ENCODE measurements around the gene KLHL2.
"Not testable (repeated sequence)": the region's sequence is repeated elsewhere in the genome, so short reads cannot be mapped to it uniquely, and the experiment has no call there.

Gene KLHL2

DNA sequence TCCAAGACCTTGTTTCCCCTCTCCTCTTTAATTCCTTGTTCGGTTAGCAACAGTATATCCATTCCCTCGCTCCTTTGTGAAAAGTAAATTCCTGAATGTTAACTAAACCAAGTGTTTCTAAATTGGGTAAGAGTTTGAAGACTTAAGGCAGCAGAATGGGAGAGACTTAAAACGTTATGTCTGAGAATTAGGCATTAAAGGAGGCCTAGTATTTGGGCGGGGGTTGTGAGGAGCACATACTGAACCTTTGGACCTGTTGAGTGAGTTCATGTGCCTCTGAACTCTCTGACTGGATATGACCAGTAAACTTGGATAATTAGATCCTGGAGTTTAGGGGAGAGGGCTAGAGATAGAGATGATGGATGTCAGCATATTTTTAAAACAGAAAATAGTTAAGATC, 121.3 kb downstream of the KLHL2 start:
- no peak for DNase-seq (ENCODE audit: low read depth, low spot score)
- H3K27ac ChIP-seq = peak overlapping the region; percentile 68
- peaks cover 54% of the 10 kb centered on the region for H3K36me3 ChIP-seq (ENCODE audit: insufficient read depth, low read length)
- H3K9ac ChIP-seq (ENCODE audit: insufficient read length) = peak overlapping the region; percentile 84
- H3K4me3 ChIP-seq = peak overlapping the region; percentile 89
- TF ChIP-seq POLR2AphosphoS5 (IDR thresholded peaks at IDR 0.05; ENCODE audit: borderline replicate concordance, low read depth, low read length) (no peak), FOXP2 (optimal IDR thresholded peaks at IDR 0.05; ENCODE audit: control extremely low read depth, extremely low read length, insufficient read depth) (no peak), EZH2 (IDR thresholded peaks at IDR 0.05) (no peak)
- H3K9me3 ChIP-seq (ENCODE audit: low read depth, low read length) = 0 out of 2 replicates have a peak, but pooled peaks cover 4% of the 10 kb centered on the region

DNA sequence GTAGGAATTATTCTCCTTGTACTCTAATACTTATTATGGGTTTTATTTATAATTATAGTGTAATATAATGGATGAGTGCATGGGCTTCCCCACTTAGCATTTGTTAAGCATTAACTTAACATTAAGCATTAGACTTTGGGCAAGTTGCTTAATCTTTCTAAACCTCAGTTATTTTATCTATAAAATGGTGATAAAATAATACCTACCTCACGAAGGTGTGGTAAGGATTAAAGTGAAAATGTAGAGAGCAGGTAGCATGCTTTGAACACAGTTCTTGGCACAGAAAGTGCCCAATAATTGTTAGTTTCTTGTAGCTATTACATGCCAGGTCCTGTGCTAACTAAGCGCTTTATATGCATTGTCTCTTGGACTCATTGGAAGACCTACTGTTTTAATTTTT, 122.7 kb downstream of the KLHL2 start:
- DNase-seq (ENCODE audit: low read depth, low spot score) = no peak
- TF ChIP-seq POLR2AphosphoS5 (IDR thresholded peaks at IDR 0.05; ENCODE audit: borderline replicate concordance, low read depth, low read length) = no peak
- Histone ChIP-seq H3K27ac (no peak overlapping the region), H3K4me3 (peak overlapping the region; percentile 89), H3K9me3 (ENCODE audit: low read depth, low read length) (0 out of 2 replicates have a peak, but pooled peaks cover 4% of the 10 kb centered on the region), H3K9ac (ENCODE audit: insufficient read length) (peak overlapping the region; percentile 62), H3K36me3 (ENCODE audit: insufficient read depth, low read length) (peaks cover 62% of the 10 kb centered on the region)

DNA sequence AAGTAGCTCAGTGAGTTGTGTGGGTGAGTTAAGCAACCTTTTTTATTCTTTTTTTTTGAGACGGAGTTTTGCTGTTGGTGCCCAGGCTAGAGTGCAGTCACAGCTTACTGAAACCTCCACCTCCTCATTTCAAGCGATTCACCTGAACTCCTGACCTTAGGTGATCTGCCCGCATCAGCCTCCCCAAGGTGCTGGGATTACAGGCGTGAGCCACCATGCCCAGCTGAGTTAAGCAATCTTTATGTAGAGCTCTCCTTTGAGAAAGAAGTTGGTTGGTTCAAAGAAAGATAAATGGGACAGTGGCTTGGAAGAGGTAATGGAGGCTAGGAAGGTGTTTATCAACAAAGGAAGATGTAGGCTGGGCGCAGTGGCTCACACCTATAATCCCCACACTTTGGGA, 123.3 kb downstream of the KLHL2 start:
- Histone ChIP-seq H3K4me3 (peak overlapping the region; percentile 89), H3K36me3 (ENCODE audit: insufficient read depth, low read length) (peaks cover 68% of the 10 kb centered on the region), H3K9me3 (ENCODE audit: low read depth, low read length) (no peaks in the 10 kb centered on the region), H3K27ac (no peak overlapping the region), H3K9ac (ENCODE audit: insufficient read length) (peak overlapping the region; percentile 62)
- TF ChIP-seq FOXP2 (optimal IDR thresholded peaks at IDR 0.05; ENCODE audit: control extremely low read depth, extremely low read length, insufficient read depth) (no peak), EZH2 (IDR thresholded peaks at IDR 0.05) (no peak), POLR2AphosphoS5 (IDR thresholded peaks at IDR 0.05; ENCODE audit: borderline replicate concordance, low read depth, low read length) (no peak)
- no peak for DNase-seq (ENCODE audit: low read depth, low spot score)

DNA sequence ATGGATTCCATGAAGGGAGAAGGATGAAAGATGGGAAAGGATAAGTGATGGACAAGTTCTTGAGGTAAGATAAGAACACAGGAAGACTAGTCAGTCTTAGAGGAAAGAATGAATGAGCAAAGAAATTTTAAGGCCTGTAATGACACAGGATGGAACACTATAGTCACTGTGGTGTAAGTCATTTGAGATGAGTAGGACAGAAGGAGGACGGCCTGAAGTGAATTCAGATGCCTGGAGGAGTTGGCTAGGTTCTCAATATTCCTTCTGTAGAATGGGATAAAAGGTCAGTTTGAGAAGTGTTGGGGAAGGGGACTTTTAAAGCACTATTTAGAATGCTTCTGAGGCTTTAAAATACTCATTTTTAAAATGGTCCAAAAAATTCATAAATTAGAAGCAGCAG, 124.0 kb downstream of the KLHL2 start:
- H3K4me3 ChIP-seq = peak overlapping the region; percentile 89
- peak overlapping the region; percentile 62 for H3K9ac ChIP-seq (ENCODE audit: insufficient read length)
- H3K27ac ChIP-seq = no peak overlapping the region
- H3K9me3 ChIP-seq (ENCODE audit: low read depth, low read length) = no peaks in the 10 kb centered on the region
- peaks cover 75% of the 10 kb centered on the region for H3K36me3 ChIP-seq (ENCODE audit: insufficient read depth, low read length)
- TF ChIP-seq FOXP2 (optimal IDR thresholded peaks at IDR 0.05; ENCODE audit: control extremely low read depth, extremely low read length, insufficient read depth) = no peak
- no peak for TF ChIP-seq POLR2AphosphoS5 (IDR thresholded peaks at IDR 0.05; ENCODE audit: borderline replicate concordance, low read depth, low read length)
- no peak for TF ChIP-seq EZH2 (IDR thresholded peaks at IDR 0.05)
- DNase-seq (ENCODE audit: low read depth, low spot score) = no peak

DNA sequence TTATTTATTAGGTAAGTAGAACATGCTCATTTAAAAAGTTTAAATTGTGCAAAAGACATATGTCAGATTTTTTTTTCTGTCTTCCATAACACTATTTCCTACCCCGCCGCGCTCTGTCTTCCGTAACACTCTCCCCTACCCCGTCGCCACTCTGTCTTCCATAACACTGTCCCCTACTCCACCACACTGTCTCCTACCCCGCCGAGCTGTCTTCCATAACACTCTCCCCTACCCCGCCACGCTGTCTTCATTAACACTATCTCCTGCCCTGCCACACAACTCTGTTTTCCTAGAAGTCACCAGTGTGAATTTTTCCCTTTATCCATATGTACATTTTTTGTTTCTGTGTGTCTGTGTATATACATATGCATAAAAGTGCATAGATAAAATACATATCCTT, 124.5 kb downstream of the KLHL2 start:
- Histone ChIP-seq H3K36me3 (ENCODE audit: insufficient read depth, low read length) (peaks cover 80% of the 10 kb centered on the region), H3K9ac (ENCODE audit: insufficient read length) (peak overlapping the region; percentile 58), H3K27ac (no peak overlapping the region), H3K4me3 (peak overlapping the region; percentile 89), H3K9me3 (ENCODE audit: low read depth, low read length) (no peaks in the 10 kb centered on the region)
- TF ChIP-seq EZH2 (IDR thresholded peaks at IDR 0.05) (no peak), FOXP2 (optimal IDR thresholded peaks at IDR 0.05; ENCODE audit: control extremely low read depth, extremely low read length, insufficient read depth) (no peak), POLR2AphosphoS5 (IDR thresholded peaks at IDR 0.05; ENCODE audit: borderline replicate concordance, low read depth, low read length) (no peak)
- DNase-seq (ENCODE audit: low read depth, low spot score) = no peak

DNA sequence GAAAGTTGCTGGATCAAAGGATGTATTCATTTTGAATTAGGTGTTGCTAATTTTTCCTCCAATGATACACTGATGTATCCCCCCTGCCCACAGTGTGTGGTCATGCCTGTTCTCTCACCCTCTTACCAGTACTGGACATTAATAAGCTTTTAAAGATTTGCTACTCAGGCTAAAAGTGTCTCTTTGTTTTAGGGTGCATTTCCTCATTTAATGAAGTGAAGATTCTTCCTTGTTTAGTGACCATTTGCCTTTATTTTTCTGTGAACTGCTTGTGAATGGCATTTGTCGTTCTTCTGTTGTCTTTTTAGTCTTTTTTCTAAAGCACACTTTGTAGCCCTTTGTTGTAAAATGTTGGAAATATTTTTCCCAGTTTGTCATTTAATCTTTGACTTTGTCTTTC, 125.1 kb downstream of the KLHL2 start:
- TF ChIP-seq FOXP2 (optimal IDR thresholded peaks at IDR 0.05; ENCODE audit: control extremely low read depth, extremely low read length, insufficient read depth) = no peak
- TF ChIP-seq POLR2AphosphoS5 (IDR thresholded peaks at IDR 0.05; ENCODE audit: borderline replicate concordance, low read depth, low read length) = no peak
- TF ChIP-seq EZH2 (IDR thresholded peaks at IDR 0.05) = no peak

DNA sequence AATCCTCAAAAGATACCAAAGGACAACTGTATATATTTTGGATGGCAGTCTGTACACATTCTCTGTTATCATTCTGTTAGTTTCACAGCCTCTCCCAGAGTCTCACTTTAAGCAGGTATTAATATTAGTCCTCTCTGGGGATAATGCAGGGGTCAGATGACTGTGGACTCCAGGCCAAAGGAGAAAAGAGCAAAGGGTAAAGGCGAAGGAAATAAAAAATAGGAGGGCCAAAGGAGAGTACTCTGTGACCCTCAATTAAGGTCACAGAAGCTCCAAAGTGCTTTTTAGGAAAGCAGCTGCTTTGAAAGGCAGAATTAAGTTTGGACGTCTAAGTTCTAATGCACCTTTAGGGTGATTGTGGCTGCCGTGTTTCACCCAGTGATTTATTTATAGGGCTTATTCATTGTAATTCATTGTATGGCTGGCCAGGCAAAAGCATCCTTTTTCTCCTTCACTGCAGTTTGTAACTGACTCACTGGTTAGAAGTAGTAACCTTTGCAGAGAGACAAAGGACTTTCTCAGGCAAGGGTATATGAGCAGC, 127.9 kb downstream of the KLHL2 start:
- Histone ChIP-seq H3K9ac (ENCODE audit: insufficient read length) (no peak overlapping the region), H3K9me3 (ENCODE audit: low read depth, low read length) (no peaks in the 10 kb centered on the region), H3K27ac (0 out of 2 replicates have a peak overlapping the region, but pooled peaks have one; percentile 61), H3K4me3 (no peak overlapping the region), H3K36me3 (ENCODE audit: insufficient read depth, low read length) (peaks cover 97% of the 10 kb centered on the region)
- TF ChIP-seq EZH2 (IDR thresholded peaks at IDR 0.05) (no peak), FOXP2 (optimal IDR thresholded peaks at IDR 0.05; ENCODE audit: control extremely low read depth, extremely low read length, insufficient read depth) (no peak), POLR2AphosphoS5 (IDR thresholded peaks at IDR 0.05; ENCODE audit: borderline replicate concordance, low read depth, low read length) (no peak)
- no peak for DNase-seq (ENCODE audit: low read depth, low spot score)

More for the DNA sequence above, 125.1 kb downstream of the KLHL2 start:
- H3K36me3 ChIP-seq (ENCODE audit: insufficient read depth, low read length) = peaks cover 87% of the 10 kb centered on the region
- H3K27ac ChIP-seq = no peak overlapping the region
- no peak for DNase-seq (ENCODE audit: low read depth, low spot score)
- peak overlapping the region; percentile 89 for H3K4me3 ChIP-seq
- H3K9me3 ChIP-seq (ENCODE audit: low read depth, low read length) = no peaks in the 10 kb centered on the region
- H3K9ac ChIP-seq (ENCODE audit: insufficient read length) = no peak overlapping the region

DNA sequence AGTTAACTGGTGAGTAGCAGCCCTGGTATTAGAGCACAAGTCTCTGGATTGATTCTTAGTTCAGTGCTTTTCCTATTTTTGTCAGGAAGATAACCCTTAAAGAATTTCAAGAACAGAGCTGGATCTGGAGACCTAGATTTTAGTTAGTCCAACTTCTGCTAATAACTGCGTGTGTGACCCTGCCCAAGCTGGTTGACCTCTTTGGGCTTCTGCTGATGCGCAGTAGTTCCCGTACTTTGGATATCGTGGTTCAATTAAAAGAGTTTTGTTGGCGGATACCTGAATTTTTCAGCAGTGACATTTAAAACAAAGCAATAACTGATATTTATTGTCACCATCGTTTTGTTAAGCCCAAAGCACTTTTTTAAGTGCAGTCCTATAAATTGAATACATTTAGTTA, 129.4 kb downstream of the KLHL2 start:
- no peak overlapping the region for H3K4me3 ChIP-seq

DNA sequence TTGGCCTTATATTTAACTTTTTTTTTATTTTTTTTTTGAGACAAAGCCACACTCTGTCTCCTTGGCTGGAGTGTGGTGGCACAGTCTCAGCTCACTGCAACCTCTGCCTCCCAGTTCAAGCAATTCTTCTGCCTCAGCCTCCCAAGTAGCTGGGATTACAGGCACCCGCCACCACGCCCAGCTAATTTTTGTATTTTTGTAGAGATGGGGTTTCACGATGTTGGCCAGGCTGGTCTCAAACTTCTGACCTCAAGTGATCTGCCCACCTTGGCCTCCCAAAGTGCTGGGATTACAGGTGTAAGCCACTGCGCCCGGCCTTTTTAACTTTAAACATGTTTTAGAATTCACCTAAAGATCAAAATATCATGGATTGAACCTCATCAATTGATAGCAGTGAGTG, 135.0 kb downstream of the KLHL2 start:
- not testable (repeated sequence) for DNase-seq (ENCODE audit: low read depth, low spot score); H3K9me3 ChIP-seq (ENCODE audit: low read depth, low read length); H3K9ac ChIP-seq (ENCODE audit: insufficient read length); H3K4me3 ChIP-seq
- Histone ChIP-seq H3K27ac (peak overlapping the region; percentile 52; the same call in 1 of the 2 replicates), H3K36me3 (ENCODE audit: insufficient read depth, low read length) (peaks cover 64% of the 10 kb centered on the region)

More for the DNA sequence above, 129.4 kb downstream of the KLHL2 start:
- Histone ChIP-seq H3K9me3 (ENCODE audit: low read depth, low read length) (no peaks in the 10 kb centered on the region), H3K9ac (ENCODE audit: insufficient read length) (no peak overlapping the region), H3K36me3 (ENCODE audit: insufficient read depth, low read length) (peaks cover 96% of the 10 kb centered on the region), H3K27ac (peak overlapping the region; percentile 13; the same call in 1 of the 2 replicates)
- TF ChIP-seq POLR2AphosphoS5 (IDR thresholded peaks at IDR 0.05; ENCODE audit: borderline replicate concordance, low read depth, low read length) (no peak), EZH2 (IDR thresholded peaks at IDR 0.05) (no peak), FOXP2 (optimal IDR thresholded peaks at IDR 0.05; ENCODE audit: control extremely low read depth, extremely low read length, insufficient read depth) (no peak)
- no peak for DNase-seq (ENCODE audit: low read depth, low spot score)
